Stimulated activated naive CD8-positive, alpha-beta T cell treated with anti-CD3 and anti-CD28 coated beads, Interleukin-15, Interleukin-2, amounts not matched to agents 100 U/mL and 50 U/mL, for 24 hours (primary cell): ENCODE data around the gene NDNF.

Experiments
- ATAC-seq: fragments of 150-1000 bp; cut with Tn5 transposase; one replicate; pipeline ENCODE4 v1.10.0; 2021
- DNase-seq: peaks from one replicate; pipeline ENCODE4 v3.0.0; 2021

Gene NDNF

DNA sequence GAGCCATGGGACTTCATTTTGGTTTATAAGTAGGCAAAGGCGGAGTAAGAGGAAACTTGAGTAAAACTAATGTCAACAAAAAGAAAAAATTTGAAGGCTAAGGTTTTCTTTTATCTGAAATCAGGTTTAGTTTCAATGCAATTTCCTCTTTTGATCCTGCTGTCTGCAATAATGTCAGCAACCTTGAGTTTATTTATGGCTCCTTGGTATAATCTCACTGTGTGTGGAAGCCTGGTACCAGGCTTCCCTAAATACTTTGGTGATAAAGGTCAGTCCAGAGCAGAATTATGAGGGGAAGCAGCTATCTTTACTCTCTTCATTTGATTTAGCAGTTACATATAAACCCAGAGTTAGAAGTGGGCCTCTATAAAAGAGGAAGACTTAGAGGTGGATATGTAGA, 57.8 kb downstream of the NDNF start:
- ATAC-seq, result no peak
- DNase-seq, result no peak

DNA sequence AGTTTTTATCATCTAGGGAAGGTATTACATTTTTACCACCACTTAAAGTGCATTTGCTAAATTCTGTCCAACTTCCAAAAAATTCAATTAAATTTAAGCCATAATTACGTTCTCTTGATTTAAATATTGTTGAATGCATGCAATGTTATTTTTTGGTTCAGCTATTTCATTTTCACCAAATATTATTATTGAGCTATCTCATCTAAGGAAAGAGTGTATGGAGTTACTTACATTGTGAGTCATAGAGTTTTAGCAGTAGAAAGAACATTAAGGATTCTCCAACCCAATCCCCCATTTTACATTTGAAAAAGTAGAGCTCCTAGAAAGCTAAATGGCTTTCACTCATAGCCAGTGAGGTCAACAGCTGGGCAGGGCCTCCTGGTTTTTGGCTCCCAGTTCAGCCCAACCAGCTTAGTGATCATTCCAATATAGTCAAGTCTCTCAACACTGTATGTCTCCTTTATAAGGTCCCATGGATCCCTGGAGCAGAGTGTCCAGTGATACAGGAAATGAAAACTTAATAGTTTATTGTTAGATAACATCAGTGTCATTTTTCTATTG, 60.5 kb downstream of the NDNF start:
- no peak for ATAC-seq
- no peak for DNase-seq

DNA sequence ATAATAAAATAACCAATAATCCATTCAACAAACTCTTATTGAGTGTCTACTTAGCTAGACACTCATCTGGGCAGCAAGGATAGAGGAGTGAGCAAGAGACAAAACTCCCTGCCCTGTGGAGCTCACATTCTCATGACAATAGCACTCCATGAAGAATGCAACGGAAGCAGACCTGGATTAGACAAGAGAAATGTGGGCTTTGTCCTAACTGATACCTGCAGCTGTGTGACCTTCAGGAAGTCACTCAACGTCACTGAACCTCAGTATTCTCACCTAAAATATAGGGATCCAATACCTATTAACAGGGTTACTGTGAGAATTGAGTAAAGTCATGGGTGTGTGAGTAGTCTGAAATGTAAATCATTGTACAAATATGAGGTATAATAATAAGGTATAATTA, 61.2 kb downstream of the NDNF start:
- DNase-seq (no peak), ATAC-seq (no peak)

DNA sequence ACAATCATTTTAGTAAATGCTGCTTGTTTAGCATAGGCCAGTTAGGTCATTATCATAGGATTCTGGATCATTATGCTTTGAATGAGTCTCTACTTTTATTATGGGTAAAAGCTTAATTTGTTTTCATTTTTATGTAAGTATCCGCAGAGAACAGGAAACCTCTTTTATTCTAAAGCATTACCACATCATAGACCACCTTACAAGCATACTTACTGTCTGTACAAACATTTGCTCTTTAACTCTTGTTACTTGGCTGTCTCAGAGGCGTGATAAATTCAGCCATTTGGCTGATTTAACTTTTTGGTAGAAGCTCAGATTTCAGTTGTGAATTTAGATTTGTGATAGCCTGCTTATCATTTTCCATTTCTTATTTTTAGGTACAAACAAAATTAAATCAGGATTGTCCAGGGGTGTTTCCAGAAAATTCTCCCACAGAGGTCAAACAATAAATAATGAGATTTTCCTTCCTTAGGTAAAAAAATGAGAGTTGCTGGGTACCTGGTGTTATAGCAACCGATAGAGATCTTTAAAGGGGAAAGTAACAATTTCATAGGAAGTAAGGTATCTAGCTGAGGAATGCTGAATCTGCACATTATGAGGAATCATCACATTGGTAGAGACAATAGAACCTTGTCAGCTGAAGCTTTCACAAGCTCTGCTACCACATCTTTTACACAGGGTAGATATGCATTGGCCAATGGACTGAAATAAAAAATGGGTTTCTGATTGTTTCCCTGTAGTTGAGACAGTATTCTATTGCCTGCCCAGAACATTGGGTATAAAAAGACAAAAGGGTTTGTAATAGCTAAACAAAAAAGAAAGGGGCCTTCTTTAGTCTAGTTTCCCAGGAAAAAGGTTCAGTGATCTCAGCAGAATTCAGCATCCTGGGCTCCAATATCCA, 62.5 kb downstream of the NDNF start:
- ATAC-seq (no peak), DNase-seq (no peak)

DNA sequence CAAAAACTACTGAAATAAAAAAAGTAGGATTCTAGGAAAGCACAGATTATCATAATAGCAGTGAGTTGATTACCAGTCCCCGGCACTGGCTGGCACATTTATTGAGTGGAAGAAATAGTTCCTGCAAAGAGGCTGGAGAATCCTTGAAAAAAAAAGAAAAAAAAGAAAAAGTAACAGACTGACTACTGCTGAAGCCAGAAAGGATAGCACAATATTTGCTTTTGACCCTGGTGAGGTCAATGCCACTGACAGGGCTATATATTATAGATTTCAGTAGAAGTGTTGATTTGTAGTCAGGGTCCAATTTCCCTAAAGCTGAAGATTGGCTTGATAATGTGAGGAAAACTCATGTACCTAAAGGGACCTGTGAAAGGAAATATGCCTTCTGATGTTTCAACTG, 64.7 kb downstream of the NDNF start:
- no peak for DNase-seq

DNA sequence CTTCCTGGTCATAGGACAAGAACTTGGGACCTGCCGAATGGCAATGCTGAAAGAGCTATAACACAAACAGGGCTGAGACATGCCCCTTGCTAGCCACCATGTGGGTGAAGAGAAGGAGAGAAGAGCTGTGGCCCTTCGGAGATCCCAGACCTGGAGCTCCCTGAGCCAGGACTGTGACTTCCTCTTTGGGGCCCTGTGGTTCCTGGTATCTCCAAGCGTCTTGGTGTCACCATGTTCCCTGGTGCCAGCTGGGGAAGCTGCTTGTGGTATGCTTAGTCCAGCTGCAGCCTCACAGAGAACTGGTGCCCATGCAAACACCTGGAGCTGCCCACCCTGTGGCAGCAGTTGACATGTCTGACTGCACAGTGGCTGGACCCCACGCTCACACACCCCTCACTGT, 68.5 kb downstream of the NDNF start:
- ATAC-seq (no peak), DNase-seq (no peak)

More for the DNA sequence above, 64.7 kb downstream of the NDNF start:
- ATAC-seq, result no peak

DNA sequence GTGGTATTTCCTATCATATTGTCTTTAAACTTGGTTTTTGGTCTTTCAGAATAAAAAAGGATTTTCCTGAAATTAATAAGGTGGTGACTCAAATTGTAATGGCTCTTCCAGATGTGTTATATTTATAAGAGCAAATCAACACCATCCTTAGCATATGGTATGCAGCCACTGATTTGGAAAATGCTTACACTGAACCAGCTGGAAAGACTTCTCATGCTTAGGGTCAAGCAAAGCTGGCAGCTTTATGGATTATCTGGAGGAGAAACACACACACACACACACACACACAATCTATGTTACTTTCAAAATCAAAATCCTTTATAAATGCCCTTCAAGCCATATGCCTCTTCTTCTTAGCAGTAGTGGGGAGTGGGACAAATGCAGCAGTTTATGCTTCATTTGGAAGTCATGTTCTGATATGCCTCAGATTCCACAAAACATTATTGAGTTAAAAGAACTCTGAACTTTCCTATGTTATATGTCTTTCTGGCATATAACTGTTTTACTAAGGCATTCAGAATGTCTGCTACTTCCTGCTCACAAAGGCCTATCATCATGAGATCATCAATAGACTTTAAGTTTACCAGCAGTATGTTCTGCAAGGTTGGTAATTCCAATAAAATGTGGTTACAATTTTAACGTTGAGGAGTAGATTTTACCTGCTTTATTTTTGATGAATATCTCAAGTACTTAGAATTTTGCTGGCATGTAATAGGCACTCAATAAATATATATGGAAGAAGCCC, 76.9 kb downstream of the NDNF start:
- ATAC-seq, result no peak
- no peak for DNase-seq

DNA sequence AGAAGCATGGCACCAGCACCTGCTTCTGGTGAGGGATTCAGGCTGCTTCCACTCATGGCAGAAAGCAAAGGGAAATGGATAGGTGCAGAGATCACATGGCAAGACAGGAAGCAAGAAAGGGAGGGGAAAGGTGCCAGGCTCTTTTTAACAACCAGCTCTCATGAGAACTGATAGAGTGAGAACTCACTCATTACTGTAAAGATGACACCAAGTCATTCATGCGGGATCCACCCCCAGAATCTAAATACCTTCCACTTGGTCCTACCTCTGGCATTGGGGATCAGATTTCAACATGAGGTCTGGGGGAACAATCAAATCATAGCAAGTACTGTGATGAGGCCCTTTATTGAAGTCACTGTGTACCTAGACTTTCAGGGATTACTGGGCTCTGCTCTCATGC, 77.8 kb downstream of the NDNF start:
- no peak for ATAC-seq
- DNase-seq, result no peak

DNA sequence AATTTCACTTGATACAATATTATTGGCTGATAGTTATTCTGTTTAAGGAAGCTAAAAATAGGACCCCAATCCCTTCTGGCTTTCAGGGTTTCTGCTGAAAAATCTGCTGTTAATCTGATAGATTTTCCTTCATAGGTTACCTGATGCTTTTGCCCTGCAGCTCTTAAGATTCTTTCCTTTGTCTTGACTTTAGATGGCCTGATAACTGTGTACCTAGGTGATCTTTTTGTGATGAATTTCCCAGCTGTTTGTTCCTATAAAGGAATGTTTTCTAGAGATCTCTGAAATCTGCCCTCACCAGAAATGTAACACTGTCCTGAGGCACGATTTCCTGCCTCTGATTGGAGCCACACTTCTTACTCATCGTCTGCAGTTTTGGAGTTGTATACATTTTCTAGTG, 80.5 kb downstream of the NDNF start:
- DNase-seq (no peak), ATAC-seq (no peak)

DNA sequence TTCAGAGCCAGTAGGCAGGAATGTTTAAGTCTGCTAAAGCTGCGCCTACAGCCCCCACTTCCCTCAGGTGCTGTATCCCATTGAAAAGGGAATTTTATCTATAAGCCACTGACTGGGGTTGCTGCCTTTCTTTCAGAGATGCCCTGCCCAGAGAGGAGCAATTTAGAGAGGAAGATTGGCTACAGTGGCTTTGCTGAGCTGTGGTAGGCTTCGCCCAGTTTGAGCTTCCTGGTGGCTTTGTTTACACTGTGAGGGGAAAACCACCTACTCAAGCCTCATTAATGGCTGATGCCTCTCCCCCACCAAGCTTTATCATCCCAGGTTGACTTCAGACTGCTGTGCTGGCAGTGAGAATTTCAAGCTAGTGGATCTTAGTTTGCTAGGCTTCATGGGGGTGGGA, 82.1 kb downstream of the NDNF start:
- DNase-seq (no peak), ATAC-seq (no peak)
